Measurements from ENCODE around the gene TLE1.

The TLE1 gene

GRCh38 chr9:81683704-81684103 is 5.6 kb downstream of the TLE1 start:
- Histone ChIP-seq H3K4me1 (ENCODE audit: control insufficient read depth, insufficient read depth, low read length) (peaks cover 42% of the 10 kb centered on the region), H3K9me3 (ENCODE audit: control insufficient read depth, low read length) (no peaks in the 10 kb centered on the region), H3K4me3 (ENCODE audit: low read length) (no peak overlapping the region), H3K9ac (ENCODE audit: low read length) (no peak overlapping the region), H3K36me3 (ENCODE audit: control insufficient read depth, insufficient read depth, low read length) (no peaks in the 10 kb centered on the region), H3K27me3 (ENCODE audit: control insufficient read depth, insufficient read depth, low read length) (no peaks in the 10 kb centered on the region)

DNA sequence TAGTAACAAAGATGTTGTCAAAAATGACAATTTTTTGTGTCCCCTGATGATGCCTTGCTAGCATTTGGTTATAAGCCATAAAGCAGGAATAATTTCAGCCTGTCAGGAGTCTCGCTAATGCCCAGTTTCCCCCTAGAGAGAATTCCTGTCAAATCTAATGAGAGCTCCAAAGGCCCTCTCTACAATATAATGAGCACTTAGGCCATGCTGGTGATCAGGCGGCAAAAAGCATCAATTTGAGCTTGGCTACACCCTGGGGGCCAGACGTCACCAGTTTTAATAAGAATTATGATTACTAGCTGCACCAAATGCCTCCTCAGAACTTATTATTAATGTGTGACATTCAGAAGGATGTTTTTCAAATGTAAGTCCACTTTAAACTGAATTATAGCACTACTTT is 6.1 kb downstream of the TLE1 start:
- Histone ChIP-seq H3K4me3 (ENCODE audit: low read length) (no peak overlapping the region), H3K9me3 (ENCODE audit: control insufficient read depth, low read length) (no peaks in the 10 kb centered on the region), H3K27me3 (ENCODE audit: control insufficient read depth, insufficient read depth, low read length) (no peaks in the 10 kb centered on the region), H3K36me3 (ENCODE audit: control insufficient read depth, insufficient read depth, low read length) (no peaks in the 10 kb centered on the region), H3K9ac (ENCODE audit: low read length) (no peak overlapping the region), H3K4me1 (ENCODE audit: control insufficient read depth, insufficient read depth, low read length) (peaks cover 42% of the 10 kb centered on the region)

- H3K4me1 ChIP-seq (ENCODE audit: control insufficient read depth, insufficient read depth, low read length): peaks cover 42% of the 10 kb centered on the region
- no peak overlapping the region for H3K4me3 ChIP-seq (ENCODE audit: low read length)
- no peak overlapping the region for H3K9ac ChIP-seq (ENCODE audit: low read length)
- no peaks in the 10 kb centered on the region for H3K27me3 ChIP-seq (ENCODE audit: control insufficient read depth, insufficient read depth, low read length)
- H3K9me3 ChIP-seq (ENCODE audit: control insufficient read depth, low read length): no peaks in the 10 kb centered on the region
- no peaks in the 10 kb centered on the region for H3K36me3 ChIP-seq (ENCODE audit: control insufficient read depth, insufficient read depth, low read length)
Measured at GRCh38 chr9:81682797-81683196, 6.5 kb downstream of the TLE1 start.

DNA sequence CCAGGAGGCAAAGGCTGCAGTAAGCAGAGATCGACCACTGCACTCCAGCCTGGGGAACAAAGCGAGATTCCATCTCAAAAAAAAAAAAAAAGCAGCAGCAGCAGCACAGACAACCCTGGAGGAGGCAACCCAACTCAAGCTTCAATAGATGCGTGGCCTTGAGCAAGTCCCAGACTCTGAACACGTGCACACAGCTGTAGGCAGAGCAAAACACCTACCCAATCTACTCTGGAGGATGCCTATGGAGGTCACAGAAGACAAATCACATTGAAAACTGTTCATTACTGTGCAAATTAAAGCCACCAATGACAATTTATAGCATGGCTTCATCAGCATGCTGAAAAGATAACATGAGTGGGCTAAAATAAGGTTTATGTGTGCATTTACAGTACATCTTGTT is 7.2 kb downstream of the TLE1 start:
- no peaks in the 10 kb centered on the region for H3K9me3 ChIP-seq (ENCODE audit: control insufficient read depth, low read length)
- H3K27me3 ChIP-seq (ENCODE audit: control insufficient read depth, insufficient read depth, low read length): no peaks in the 10 kb centered on the region
- H3K9ac ChIP-seq (ENCODE audit: low read length): no peak overlapping the region
- H3K4me3 ChIP-seq (ENCODE audit: low read length): no peak overlapping the region
- H3K36me3 ChIP-seq (ENCODE audit: control insufficient read depth, insufficient read depth, low read length): no peaks in the 10 kb centered on the region
- peaks cover 42% of the 10 kb centered on the region for H3K4me1 ChIP-seq (ENCODE audit: control insufficient read depth, insufficient read depth, low read length)

DNA sequence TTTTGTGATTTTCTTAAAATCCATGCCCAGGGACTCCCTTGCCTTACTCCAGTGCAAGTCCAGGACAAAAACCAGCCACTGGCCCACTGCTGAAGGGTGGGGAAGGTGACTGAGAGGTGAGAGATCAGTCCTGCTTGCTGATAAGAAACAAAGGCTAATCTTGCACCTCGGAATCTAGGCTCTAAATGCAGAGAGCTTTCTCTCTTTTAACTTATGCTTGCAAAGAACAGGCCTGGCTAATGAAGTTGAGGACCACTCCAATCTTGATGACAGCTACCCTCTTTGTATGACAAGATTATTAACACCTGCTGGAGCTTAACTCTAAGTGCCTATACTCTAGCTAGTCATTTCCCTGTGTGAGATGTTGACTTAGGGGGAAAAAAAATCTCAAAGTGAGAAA is 8.8 kb downstream of the TLE1 start:
- no peak overlapping the region for H3K4me3 ChIP-seq (ENCODE audit: low read length)
- peaks cover 6% of the 10 kb centered on the region for H3K36me3 ChIP-seq (ENCODE audit: control insufficient read depth, insufficient read depth, low read length)
- H3K9ac ChIP-seq (ENCODE audit: low read length): no peak overlapping the region
- peaks cover 37% of the 10 kb centered on the region for H3K4me1 ChIP-seq (ENCODE audit: control insufficient read depth, insufficient read depth, low read length)
- no peaks in the 10 kb centered on the region for H3K27me3 ChIP-seq (ENCODE audit: control insufficient read depth, insufficient read depth, low read length)
- no peaks in the 10 kb centered on the region for H3K9me3 ChIP-seq (ENCODE audit: control insufficient read depth, low read length)

DNA sequence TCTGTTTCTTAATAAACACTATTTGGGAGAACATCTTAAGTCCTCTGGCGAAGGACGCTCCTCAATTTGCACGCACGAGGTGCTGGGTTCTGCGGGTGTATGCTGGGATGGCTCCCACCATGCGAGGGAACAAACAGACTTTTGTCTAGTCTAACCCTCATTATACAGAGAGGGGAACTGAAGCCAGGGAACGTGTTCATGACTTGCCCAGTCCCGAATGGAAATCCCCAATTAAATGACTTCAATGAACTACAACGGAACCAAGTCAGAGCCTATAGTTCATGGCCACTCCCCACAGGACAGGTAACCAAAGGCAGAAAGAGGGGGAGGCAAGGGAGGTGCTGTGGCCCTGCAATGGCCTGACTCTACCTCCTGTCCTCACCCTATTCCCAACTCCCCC is 9.3 kb downstream of the TLE1 start:
- no peaks in the 10 kb centered on the region for H3K27me3 ChIP-seq (ENCODE audit: control insufficient read depth, insufficient read depth, low read length)
- H3K4me1 ChIP-seq (ENCODE audit: control insufficient read depth, insufficient read depth, low read length): peaks cover 35% of the 10 kb centered on the region
- peaks cover 6% of the 10 kb centered on the region for H3K36me3 ChIP-seq (ENCODE audit: control insufficient read depth, insufficient read depth, low read length)
- H3K9ac ChIP-seq (ENCODE audit: low read length): no peak overlapping the region
- H3K4me3 ChIP-seq (ENCODE audit: low read length): no peak overlapping the region
- H3K9me3 ChIP-seq (ENCODE audit: control insufficient read depth, low read length): no peaks in the 10 kb centered on the region

GRCh38 chr9:81678088-81678487 is 11.3 kb downstream of the TLE1 start:
- Histone ChIP-seq H3K4me1 (ENCODE audit: control insufficient read depth, insufficient read depth, low read length) (peaks cover 21% of the 10 kb centered on the region), H3K9ac (ENCODE audit: low read length) (no peak overlapping the region), H3K36me3 (ENCODE audit: control insufficient read depth, insufficient read depth, low read length) (peaks cover 6% of the 10 kb centered on the region), H3K27me3 (ENCODE audit: control insufficient read depth, insufficient read depth, low read length) (no peaks in the 10 kb centered on the region), H3K4me3 (ENCODE audit: low read length) (no peak overlapping the region), H3K9me3 (ENCODE audit: control insufficient read depth, low read length) (no peaks in the 10 kb centered on the region)

DNA sequence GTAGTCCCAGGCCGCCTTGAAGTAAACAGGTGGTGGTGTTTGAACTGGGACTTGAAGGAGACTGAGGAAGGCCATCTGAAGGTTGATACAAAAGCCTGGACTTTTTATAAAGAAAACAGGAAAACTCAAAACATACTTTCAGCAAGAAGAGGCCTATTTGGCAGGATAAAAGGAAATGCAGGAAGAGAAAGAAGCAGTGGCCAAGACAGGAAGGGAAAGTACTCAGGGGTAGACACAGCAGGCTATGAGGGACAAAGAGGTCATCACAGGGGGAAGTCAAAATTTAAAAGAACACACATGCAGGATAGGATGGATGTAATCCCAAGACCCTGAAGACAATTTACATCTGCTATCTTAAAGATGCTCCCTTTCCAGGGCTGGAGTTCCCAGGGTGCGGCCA is 13.0 kb downstream of the TLE1 start:
- Histone ChIP-seq H3K27me3 (ENCODE audit: control insufficient read depth, insufficient read depth, low read length) (no peaks in the 10 kb centered on the region), H3K9ac (ENCODE audit: low read length) (no peak overlapping the region), H3K36me3 (ENCODE audit: control insufficient read depth, insufficient read depth, low read length) (peaks cover 6% of the 10 kb centered on the region), H3K4me3 (ENCODE audit: low read length) (no peak overlapping the region), H3K4me1 (ENCODE audit: control insufficient read depth, insufficient read depth, low read length) (peaks cover 17% of the 10 kb centered on the region), H3K9me3 (ENCODE audit: control insufficient read depth, low read length) (no peaks in the 10 kb centered on the region)

DNA sequence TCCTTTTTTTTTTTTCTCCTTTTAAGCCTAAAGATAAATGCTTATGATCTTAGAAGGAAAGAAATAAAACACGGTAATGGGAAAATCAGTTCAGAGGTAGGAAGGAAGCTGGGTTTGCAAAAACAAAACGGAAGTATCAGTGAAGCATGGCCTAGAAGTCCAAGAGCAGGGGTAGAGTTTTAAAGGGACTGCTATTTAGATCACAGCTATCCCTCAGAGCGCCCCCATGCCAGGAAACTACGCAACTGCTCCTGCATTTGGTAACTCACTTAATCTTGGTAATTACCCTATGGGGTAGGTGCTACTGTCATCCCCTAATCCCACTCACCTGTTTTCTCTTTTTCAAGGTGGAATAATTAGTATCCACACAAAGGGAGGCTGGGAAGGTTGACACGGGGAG is 16.0 kb downstream of the TLE1 start:
- Histone ChIP-seq H3K4me3 (ENCODE audit: low read length) (no peak overlapping the region), H3K9ac (ENCODE audit: low read length) (no peak overlapping the region), H3K9me3 (ENCODE audit: control insufficient read depth, low read length) (no peaks in the 10 kb centered on the region), H3K27me3 (ENCODE audit: control insufficient read depth, insufficient read depth, low read length) (no peaks in the 10 kb centered on the region), H3K36me3 (ENCODE audit: control insufficient read depth, insufficient read depth, low read length) (peaks cover 6% of the 10 kb centered on the region), H3K4me1 (ENCODE audit: control insufficient read depth, insufficient read depth, low read length) (peaks cover 13% of the 10 kb centered on the region)

- no peaks in the 10 kb centered on the region for H3K27me3 ChIP-seq (ENCODE audit: control insufficient read depth, insufficient read depth, low read length)
- peaks cover 6% of the 10 kb centered on the region for H3K36me3 ChIP-seq (ENCODE audit: control insufficient read depth, insufficient read depth, low read length)
- peaks cover 13% of the 10 kb centered on the region for H3K4me1 ChIP-seq (ENCODE audit: control insufficient read depth, insufficient read depth, low read length)
- no peak overlapping the region for H3K4me3 ChIP-seq (ENCODE audit: low read length)
- no peaks in the 10 kb centered on the region for H3K9me3 ChIP-seq (ENCODE audit: control insufficient read depth, low read length)
- no peak overlapping the region for H3K9ac ChIP-seq (ENCODE audit: low read length)
Measured at GRCh38 chr9:81671880-81672280, 17.5 kb downstream of the TLE1 start.

GRCh38 chr9:81669866-81670265 is 19.5 kb downstream of the TLE1 start:
- H3K9me3 ChIP-seq (ENCODE audit: control insufficient read depth, low read length): no peaks in the 10 kb centered on the region
- H3K4me3 ChIP-seq (ENCODE audit: low read length): no peak overlapping the region
- no peak overlapping the region for H3K9ac ChIP-seq (ENCODE audit: low read length)
- H3K4me1 ChIP-seq (ENCODE audit: control insufficient read depth, insufficient read depth, low read length): peaks cover 13% of the 10 kb centered on the region
- no peaks in the 10 kb centered on the region for H3K27me3 ChIP-seq (ENCODE audit: control insufficient read depth, insufficient read depth, low read length)
- no peaks in the 10 kb centered on the region for H3K36me3 ChIP-seq (ENCODE audit: control insufficient read depth, insufficient read depth, low read length)

DNA sequence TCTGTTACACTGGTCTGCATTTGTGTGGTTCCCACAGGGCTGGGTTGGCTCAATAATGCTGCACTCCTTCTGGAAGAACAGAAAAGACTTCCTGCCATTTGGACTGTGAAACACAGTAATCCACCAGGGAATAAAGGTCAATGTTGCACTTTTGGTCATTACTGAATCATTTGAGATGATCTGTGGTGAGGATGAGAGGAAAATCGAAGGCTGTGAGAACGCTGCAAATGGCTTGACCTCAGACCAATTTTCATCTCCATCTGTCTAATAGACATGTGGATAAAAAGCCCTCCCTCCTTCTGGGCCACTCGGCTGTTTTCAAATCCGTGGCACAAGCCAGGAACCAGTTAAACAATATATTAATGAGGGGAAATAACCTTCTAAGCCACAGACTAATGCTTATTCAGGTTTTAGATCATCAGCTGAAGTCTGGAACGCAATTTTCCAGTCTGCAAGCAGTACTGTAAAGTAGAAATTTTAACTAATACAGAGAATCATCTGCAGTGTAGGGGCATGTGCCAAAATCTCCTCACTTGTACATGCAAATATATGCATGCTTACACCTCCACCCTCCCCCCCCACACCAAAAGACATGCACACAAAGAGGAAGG is 20.2 kb downstream of the TLE1 start:
- Histone ChIP-seq H3K4me1 (ENCODE audit: control insufficient read depth, insufficient read depth, low read length) (peaks cover 13% of the 10 kb centered on the region), H3K27me3 (ENCODE audit: control insufficient read depth, insufficient read depth, low read length) (no peaks in the 10 kb centered on the region), H3K9me3 (ENCODE audit: control insufficient read depth, low read length) (no peaks in the 10 kb centered on the region), H3K36me3 (ENCODE audit: control insufficient read depth, insufficient read depth, low read length) (no peaks in the 10 kb centered on the region), H3K4me3 (ENCODE audit: low read length) (no peak overlapping the region), H3K9ac (ENCODE audit: low read length) (no peak overlapping the region)

DNA sequence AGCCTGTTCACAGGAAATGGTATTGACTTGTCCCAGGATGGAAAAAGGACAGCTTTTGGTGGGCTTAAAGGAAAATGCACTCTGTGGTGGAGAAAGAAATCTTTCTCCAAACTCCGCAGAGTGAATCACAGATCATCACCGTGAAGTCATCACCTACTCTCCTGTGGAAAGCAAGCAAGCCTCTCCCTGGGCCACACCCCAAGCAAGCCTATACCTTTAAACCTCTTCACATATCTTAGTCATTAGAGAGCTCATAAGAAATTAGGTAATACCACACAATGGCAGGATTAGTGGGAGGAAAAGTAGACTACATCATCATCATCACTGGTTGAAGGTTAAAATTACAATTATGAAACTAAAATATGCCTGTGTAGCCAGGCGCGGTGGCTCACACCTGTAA is 23.2 kb downstream of the TLE1 start:
- H3K4me1 ChIP-seq (ENCODE audit: control insufficient read depth, insufficient read depth, low read length): peaks cover 19% of the 10 kb centered on the region
- no peak overlapping the region for H3K4me3 ChIP-seq (ENCODE audit: low read length)
- no peaks in the 10 kb centered on the region for H3K27me3 ChIP-seq (ENCODE audit: control insufficient read depth, insufficient read depth, low read length)
- no peak overlapping the region for H3K9ac ChIP-seq (ENCODE audit: low read length)
- H3K36me3 ChIP-seq (ENCODE audit: control insufficient read depth, insufficient read depth, low read length): no peaks in the 10 kb centered on the region
- H3K9me3 ChIP-seq (ENCODE audit: control insufficient read depth, low read length): no peaks in the 10 kb centered on the region
